H1 (cell line): ENCODE data around the gene GTF2H1. TPM values are rescaled to one million over a fixed set of nuclear protein-coding genes. Genes with fewer than 3 reads are reported as not detected.
"Not testable (repeated sequence)": the region's sequence is repeated elsewhere in the genome, so short reads cannot be mapped to it uniquely, and the experiment has no call there.

Source experiments
- CTCF ChIA-PET: fragments of 300-600 bp; sonication (Branson Sonifier 250); formaldehyde crosslinking; loops from one replicate; lab custom pipeline; 2021; ENCODE audit not compliant: partially characterized antibody; lab: Charles Lee
- POLR2A ChIA-PET: fragments of 300-600 bp; sonication (Branson Sonifier 250); formaldehyde crosslinking; loops from one replicate; lab custom pipeline; 2021; ENCODE audit warnings: inconsistent platforms; ENCODE audit not compliant: partially characterized antibody; lab: Charles Lee
- DNase-seq, 2 experiments: peaks; one replicate each; pipeline versions ENCODE4 v3.0.0 to v3.0.0-alpha.2; 2010 to 2022; ENCODE audit warnings: low spot score in 2 of 2, low read depth in 1 of 2, mixed read lengths in 1 of 2
- FAIRE-seq: peaks from 2 replicates; lab custom pipeline; 2011; peaks lifted over from hg19 to GRCh38; lab: Jason Lieb, UNC
- H2AFZ ChIP-seq: 2 replicates; pipeline ENCODE4 v1.8.1; 2012; ENCODE audit warnings: low read length, inconsistent platforms
- H2AK5ac ChIP-seq: 2 replicates; pipeline ENCODE4 v1.6.1; 2013; ENCODE audit warnings: low read depth, low read length
- H2BK120ac ChIP-seq: replicated peaks from 2 replicates; pipeline ENCODE3; 2013; ENCODE audit warnings: low read depth, low read length, inconsistent platforms
- H2BK12ac ChIP-seq: 2 replicates; pipeline ENCODE4 v1.6.1; 2013; ENCODE audit warnings: low read depth, low read length
- H2BK15ac ChIP-seq: 2 replicates; pipeline ENCODE4 v1.6.1; 2013; ENCODE audit warnings: low read length
- H2BK20ac ChIP-seq: 2 replicates; pipeline ENCODE4 v1.6.1; 2013; ENCODE audit warnings: low read length
- H2BK5ac ChIP-seq: 2 replicates; pipeline ENCODE4 v1.6.1; 2013; ENCODE audit warnings: low read depth, low read length
- H3K14ac ChIP-seq: 2 replicates; pipeline ENCODE4 v1.6.1; 2013; ENCODE audit warnings: inconsistent platforms; ENCODE audit not compliant: insufficient read length
- H3K18ac ChIP-seq: 2 replicates; pipeline ENCODE4 v1.6.1; 2013; ENCODE audit warnings: low read length; ENCODE audit errors: extremely low read depth
- H3K23ac ChIP-seq: 2 replicates; pipeline ENCODE4 v1.6.1; 2013; ENCODE audit warnings: inconsistent platforms; ENCODE audit not compliant: insufficient read length
- H3K23me2 ChIP-seq: 2 replicates; pipeline ENCODE4 v1.6.1; 2013; ENCODE audit warnings: low read depth, low read length
- H3K27ac ChIP-seq: 2 replicates; pipeline ENCODE4 v1.6.1; 2011; ENCODE audit warnings: low read depth, low read length, inconsistent platforms
- H3K27me3 ChIP-seq, 4 experiments: replicated peaks in 1 of 4; 1 replicate in 1 of 4; 2 replicates in 3 of 4; pipeline versions ENCODE4 v1.6.1 to v1.8.1; 2011 to 2013; ENCODE audit warnings: low read length in 3 of 4, mild to moderate bottlenecking in 3 of 4, inconsistent platforms in 2 of 4, mixed read lengths in 2 of 4, moderate library complexity in 1 of 4; ENCODE audit not compliant: control insufficient read depth in 3 of 4, insufficient read depth in 3 of 4; ENCODE audit errors: extremely low read depth in 1 of 4
- H3K36me3 ChIP-seq, 4 experiments: 2 replicates each; pipeline versions ENCODE4 v1.6.1 to v1.8.1; 2011 to 2013; ENCODE audit warnings: mild to moderate bottlenecking in 4 of 4, low read length in 3 of 4, moderate library complexity in 2 of 4, control low read depth in 1 of 4, inconsistent platforms in 1 of 4; ENCODE audit not compliant: insufficient read depth in 4 of 4, control insufficient read depth in 2 of 4
- H3K4ac ChIP-seq: replicated peaks from 2 replicates; pipeline ENCODE3; 2013; ENCODE audit warnings: low read length, low read depth, mixed read lengths, inconsistent platforms; ENCODE audit not compliant: insufficient read length
- H3K4me1 ChIP-seq, 4 experiments: replicated peaks in 1 of 4; 1 replicate in 1 of 4; 2 replicates in 3 of 4; pipeline versions ENCODE4 v1.6.1 to v1.8.1; 2011 to 2013; ENCODE audit warnings: low read length in 3 of 4, inconsistent platforms in 2 of 4, mixed read lengths in 1 of 4; ENCODE audit not compliant: insufficient read depth in 4 of 4, control insufficient read depth in 3 of 4
- H3K4me2 ChIP-seq, 2 experiments: 2 replicates each; pipeline versions ENCODE4 v1.6.1 to v1.8.1; 2011 to 2013; ENCODE audit warnings: low read depth in 2 of 2, low read length in 2 of 2, control low read depth in 1 of 2, inconsistent platforms in 1 of 2, mild to moderate bottlenecking in 1 of 2; ENCODE audit not compliant: insufficient read depth in 1 of 2
- H3K4me3 ChIP-seq, 4 experiments: fragments of 200-600, 300-600 bp in 1 of 4; sonication (generic), shearing (Covaris generic), sonication (Bioruptor Twin) in 1 of 4; 2 replicates each; pipeline versions ENCODE4 v1.5.1 to v1.8.1; 2011 to 2016; ENCODE audit warnings: low read length in 4 of 4, low read depth in 3 of 4, control low read depth in 2 of 4, inconsistent platforms in 2 of 4, mild to moderate bottlenecking in 2 of 4, mixed read lengths in 1 of 4, moderate library complexity in 1 of 4; ENCODE audit not compliant: insufficient read depth in 2 of 4; ENCODE audit errors: extremely low read depth in 1 of 4
- H3K56ac ChIP-seq: replicated peaks from 2 replicates; pipeline ENCODE3; 2013; ENCODE audit warnings: low read depth, mild to moderate bottlenecking, mixed read lengths, low read length, inconsistent platforms; ENCODE audit not compliant: insufficient read length
- H3K79me1 ChIP-seq: 2 replicates; pipeline ENCODE4 v1.6.1; 2013; ENCODE audit warnings: low read depth, low read length, control low read depth
- H3K79me2 ChIP-seq, 2 experiments: 2 replicates each; pipeline versions ENCODE4 v1.6.1 to v1.8.1; 2012 to 2013; ENCODE audit warnings: low read length in 2 of 2, mild to moderate bottlenecking in 2 of 2, inconsistent platforms in 1 of 2; ENCODE audit not compliant: insufficient read depth in 2 of 2, control insufficient read depth in 1 of 2
- H3K9ac ChIP-seq, 4 experiments: replicated peaks in 1 of 4; 1 replicate in 1 of 4; 2 replicates in 3 of 4; pipeline versions ENCODE4 v1.6.1 to v1.8.1; 2011 to 2013; ENCODE audit warnings: low read depth in 3 of 4, low read length in 3 of 4, control low read depth in 2 of 4, mild to moderate bottlenecking in 2 of 4, moderate library complexity in 2 of 4, inconsistent platforms in 1 of 4; ENCODE audit errors: extremely low read depth in 1 of 4
- H3K9me3 ChIP-seq, 2 experiments: 2 replicates each; pipeline versions ENCODE4 v1.6.1 to v1.8.1; 2012 to 2013; ENCODE audit warnings: mild to moderate bottlenecking in 2 of 2, moderate library complexity in 2 of 2, control low read depth in 1 of 2, inconsistent platforms in 1 of 2, low read depth in 1 of 2, low read length in 1 of 2, mixed read lengths in 1 of 2; ENCODE audit not compliant: insufficient read depth in 2 of 2
- H4K20me1 ChIP-seq, 2 experiments: replicated peaks in 1 of 2; 2 replicates each; pipeline versions ENCODE3 to v1.8.1; 2011 to 2013; ENCODE audit warnings: inconsistent platforms in 2 of 2, low read length in 2 of 2, mild to moderate bottlenecking in 1 of 2; ENCODE audit not compliant: insufficient read depth in 2 of 2, control insufficient read depth in 1 of 2
- H4K5ac ChIP-seq: 2 replicates; pipeline ENCODE4 v1.6.1; 2013; ENCODE audit warnings: low read length, low read depth, mixed read lengths, inconsistent platforms; ENCODE audit not compliant: insufficient read length
- H4K8ac ChIP-seq: 2 replicates; pipeline ENCODE4 v1.8.0; 2013; ENCODE audit warnings: mild to moderate bottlenecking, moderate library complexity, low read length, inconsistent platforms; ENCODE audit not compliant: insufficient read depth; ENCODE audit errors: extremely low read depth
- H4K91ac ChIP-seq: replicated peaks from 2 replicates; pipeline ENCODE3; 2013; ENCODE audit warnings: low read length, mixed read lengths, inconsistent platforms; ENCODE audit not compliant: insufficient read length
- BRCA1 ChIP-seq: IDR thresholded peaks from 2 replicates; pipeline ENCODE4 v1.6.1; 2012; ENCODE audit warnings: low read depth, low read length, improper control_type of control experiment
- CHD1 ChIP-seq: IDR thresholded peaks from 2 replicates; pipeline ENCODE4 v1.6.1; 2012; ENCODE audit warnings: low read depth, low read length, improper control_type of control experiment
- CHD2 ChIP-seq: IDR thresholded peaks from 2 replicates; pipeline ENCODE4 v1.6.1; 2012; ENCODE audit warnings: low read length, improper control_type of control experiment
- CTBP2 ChIP-seq: IDR thresholded peaks from 2 replicates; pipeline ENCODE4 v1.7.0; 2011; ENCODE audit warnings: borderline replicate concordance, mild to moderate bottlenecking, moderate library complexity, mixed read lengths, low read length; ENCODE audit not compliant: insufficient read depth, insufficient read length
- RAD21 ChIP-seq, 2 experiments: IDR thresholded peaks in 1 of 2; conservative IDR thresholded peaks in 1 of 2; 2 replicates each; pipeline ENCODE4 v1.6.1; 2011; ENCODE audit warnings: low read depth in 2 of 2, low read length in 2 of 2, improper control_type of control experiment in 1 of 2, inconsistent platforms in 1 of 2, mild to moderate bottlenecking in 1 of 2, moderate library complexity in 1 of 2
- SIN3A ChIP-seq, 2 experiments: IDR thresholded peaks in 1 of 2; conservative IDR thresholded peaks in 1 of 2; 2 replicates each; pipeline ENCODE4 v1.6.1; 2011 to 2012; ENCODE audit warnings: low read length in 2 of 2, improper control_type of control experiment in 1 of 2, low read depth in 1 of 2, mild to moderate bottlenecking in 1 of 2
- WGBS, 2 experiments: shearing (Covaris generic) in 1 of 2; methylation state at CpG; one replicate each; pipeline versions ENCODE4 v1.1.6 to v1.1.7; 2013 to 2015; ENCODE audit warnings: low lambda C conversion rate in 2 of 2, mixed read lengths in 2 of 2, inconsistent platforms in 1 of 2, low coverage in 1 of 2, missing lambda C conversion rate in 1 of 2; ENCODE audit not compliant: insufficient replicate concordance in 2 of 2, insufficient coverage in 1 of 2, insufficient read length in 1 of 2; ENCODE audit errors: extremely low coverage in 1 of 2, missing lambda C conversion rate in 1 of 2; 5-methylcytosine and 5-hydroxymethylcytosine counted together
- polyA plus RNA-seq, 7 experiments: library from polyadenylated mRNA; depleted of rRNA in 3 of 7; stranded (reverse) in 5 of 7; unstranded in 2 of 7; fragments of >200 nt in 5 of 7; fragments of 200-250 nt in 2 of 7; gene quantifications; 1 replicate in 5 of 7; 2 replicates in 1 of 7; 4 replicates in 1 of 7; pipeline versions ENCODE4 v1.2.1 to v1.2.3, GENCODE V29; 2011 to 2013; ENCODE audit warnings: missing spikeins in 2 of 7, mixed read lengths in 2 of 7
- total RNA-seq: library from RNA; stranded (reverse); fragmentation: NEBNext Ultra II Directional; extraction: Animal tissue kit (Norgen Biotek cat#: 25700); gene quantifications from 2 replicates; pipeline ENCODE4 v1.2.1, GENCODE V29; 2021
- TF ChIP-seq, protein P1 (sequence below), 3 experiments: IDR thresholded peaks; 1 replicate in 2 of 3; 2 replicates in 1 of 3; pipeline versions ENCODE4 v1.5.1 to v1.6.1; 2011; ENCODE audit warnings: low read length in 3 of 3, mild to moderate bottlenecking in 3 of 3, inconsistent platforms in 2 of 3, low read depth in 1 of 3, moderate library complexity in 1 of 3; ENCODE audit not compliant: insufficient read depth in 1 of 3; ENCODE audit errors: control extremely low read depth in 1 of 3

The GTF2H1 gene
- total and polyA plus RNA-seq, 2 of the 8 experiments (the other 6 are each of a cell fraction or from before 2014, with no cell fraction given) = 9.1 to 26.3 TPM

DNA sequence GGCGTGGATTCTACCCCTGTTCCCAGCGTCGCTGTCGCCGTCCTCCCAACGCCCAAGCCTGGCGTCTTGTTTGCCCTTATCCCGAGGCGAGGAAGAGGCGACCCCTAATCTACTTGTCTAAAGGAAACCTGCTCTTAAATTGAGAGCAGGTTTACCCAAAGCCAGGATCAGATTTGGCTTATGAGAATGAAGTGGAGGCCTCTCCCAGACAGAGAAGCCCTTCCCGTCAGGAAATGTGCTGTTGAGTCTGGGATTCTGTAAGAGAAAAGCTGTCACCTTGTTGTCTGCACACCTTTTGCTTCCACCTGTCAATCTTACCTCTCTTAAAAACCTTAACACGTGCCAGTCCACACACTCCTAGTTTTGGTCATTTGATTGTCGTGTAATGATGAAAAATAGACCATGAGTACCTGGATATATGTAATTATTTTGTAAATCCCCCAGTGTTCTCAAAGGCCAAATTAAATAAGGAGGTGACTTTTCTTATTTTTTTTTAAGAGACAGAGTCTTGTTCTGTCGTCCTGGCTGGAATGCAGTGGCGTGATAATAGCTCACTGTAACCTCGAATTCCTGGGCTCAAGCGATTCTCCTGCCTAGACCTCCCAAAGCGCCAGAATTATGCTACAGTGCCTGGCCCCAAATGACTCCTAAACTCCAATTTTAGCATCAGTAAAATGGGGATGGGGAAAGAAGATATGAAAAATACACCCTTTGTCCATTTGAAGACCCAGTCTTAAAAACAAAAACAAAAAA is 627 bp downstream of the GTF2H1 start (continued):
- TF ChIP-seq RAD21 (IDR thresholded peaks at IDR 0.05 in 1 of 2, conservative IDR thresholded peaks at IDR 0.05 in 1 of 2; ENCODE audit: low read depth in 2 of 2, low read length in 2 of 2) (no peak), BRCA1 (no peak), CHD2 (no peak), CTBP2 (no peak), CHD1 (no peak), SIN3A (conservative IDR thresholded peaks at IDR 0.05 in 1 of 2, IDR thresholded peaks at IDR 0.05 in 1 of 2; ENCODE audit: low read depth in 1 of 2, low read length in 2 of 2) (0 out of 4 replicates have a peak, but pooled peaks of 1 of the 2 experiments have one; percentile 19)
- TF ChIP-seq, protein P1, sequence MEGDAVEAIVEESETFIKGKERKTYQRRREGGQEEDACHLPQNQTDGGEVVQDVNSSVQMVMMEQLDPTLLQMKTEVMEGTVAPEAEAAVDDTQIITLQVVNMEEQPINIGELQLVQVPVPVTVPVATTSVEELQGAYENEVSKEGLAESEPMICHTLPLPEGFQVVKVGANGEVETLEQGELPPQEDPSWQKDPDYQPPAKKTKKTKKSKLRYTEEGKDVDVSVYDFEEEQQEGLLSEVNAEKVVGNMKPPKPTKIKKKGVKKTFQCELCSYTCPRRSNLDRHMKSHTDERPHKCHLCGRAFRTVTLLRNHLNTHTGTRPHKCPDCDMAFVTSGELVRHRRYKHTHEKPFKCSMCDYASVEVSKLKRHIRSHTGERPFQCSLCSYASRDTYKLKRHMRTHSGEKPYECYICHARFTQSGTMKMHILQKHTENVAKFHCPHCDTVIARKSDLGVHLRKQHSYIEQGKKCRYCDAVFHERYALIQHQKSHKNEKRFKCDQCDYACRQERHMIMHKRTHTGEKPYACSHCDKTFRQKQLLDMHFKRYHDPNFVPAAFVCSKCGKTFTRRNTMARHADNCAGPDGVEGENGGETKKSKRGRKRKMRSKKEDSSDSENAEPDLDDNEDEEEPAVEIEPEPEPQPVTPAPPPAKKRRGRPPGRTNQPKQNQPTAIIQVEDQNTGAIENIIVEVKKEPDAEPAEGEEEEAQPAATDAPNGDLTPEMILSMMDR (IDR thresholded peaks at IDR 0.05; ENCODE audit: control extremely low read depth in 1 of 3, insufficient read depth in 1 of 3, low read depth in 1 of 3, low read length in 3 of 3) = no peak

DNA sequence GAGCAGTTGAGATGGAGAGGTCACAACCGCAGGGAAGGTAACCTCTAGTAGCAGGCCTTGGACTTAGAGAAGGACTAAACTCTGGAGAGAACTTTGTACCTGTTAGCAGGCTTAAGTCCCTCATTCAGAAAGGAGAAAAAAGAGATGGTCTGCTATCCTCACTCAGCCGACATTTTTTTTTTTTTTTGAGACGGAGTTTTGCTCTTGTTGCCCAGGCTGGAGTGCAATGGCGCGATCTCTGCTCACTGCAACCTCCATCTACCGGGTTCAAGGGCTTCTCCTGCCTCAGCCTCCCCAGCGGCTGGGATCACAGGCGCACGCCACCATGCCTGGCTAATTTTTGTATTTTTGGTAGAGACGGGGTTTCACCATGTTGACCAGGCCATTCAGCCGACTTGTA is 1.5 kb downstream of the GTF2H1 start:
- H2BK5ac ChIP-seq, H2BK120ac ChIP-seq, H2AFZ ChIP-seq, H3K23ac ChIP-seq, POLR2A ChIA-PET, FAIRE-seq, H4K20me1 ChIP-seq, H4K91ac ChIP-seq, H3K4me1 ChIP-seq, H3K14ac ChIP-seq, H4K5ac ChIP-seq, H3K4ac ChIP-seq, H3K36me3 ChIP-seq, H3K9ac ChIP-seq, H3K79me1 ChIP-seq, DNase-seq, H2BK15ac ChIP-seq, H3K27ac ChIP-seq, H3K9me3 ChIP-seq, H2AK5ac ChIP-seq, CTCF ChIA-PET, H3K18ac ChIP-seq, H4K8ac ChIP-seq, H3K27me3 ChIP-seq, H2BK20ac ChIP-seq, H2BK12ac ChIP-seq, H3K56ac ChIP-seq: not testable (repeated sequence)
- peak overlapping the region in 1 of 4 experiments; percentile 92; a peak in 2 of 8 replicates for H3K4me3 ChIP-seq
- H3K79me2 ChIP-seq = peaks cover 14 to 73% of the 10 kb centered on the region in 2 experiments; a peak in 3 of 4 replicates
- 93% methylated on average over 10 of the region's 11 CpGs; no CpG with 5 or more reads in 1 of the 2 experiments for WGBS, 2 experiments
- H3K23me2 ChIP-seq = peaks cover 11% of the 10 kb centered on the region
- H3K4me2 ChIP-seq = peak overlapping the region; percentile 77 to 89; a peak in 2 of 4 replicates
